Thyroid gland (tissue), 4 donors: ENCODE measurements around the gene ZNF70. TPM values are rescaled to one million over a fixed set of nuclear protein-coding genes. Genes with fewer than 3 reads are reported as not detected.

Experiments
- DNase-seq, 2 donors: peaks; one replicate each; pipeline ENCODE4 v3.0.0-alpha.2; 2019
- H3K27ac ChIP-seq, 3 donors: fragments of 200-600 bp; sonication (generic); 1 replicate in 2 of 3; 2 replicates in 1 of 3; pipeline ENCODE4 v1.5.1; 2016 to 2019; ENCODE audit warnings: mild to moderate bottlenecking in 1 of 3, moderate library complexity in 1 of 3
- H3K27me3 ChIP-seq: fragments of 200-600 bp; sonication (generic); one replicate; pipeline ENCODE4 v1.5.1; 2019
- H3K36me3 ChIP-seq, 2 donors: fragments of 200-600 bp; sonication (generic); one replicate each; pipeline ENCODE4 v1.5.1; 2016 to 2019
- H3K4me1 ChIP-seq, 2 donors: fragments of 200-600 bp; sonication (generic); one replicate each; pipeline ENCODE4 v1.5.1; 2017 to 2019
- H3K4me3 ChIP-seq, 3 donors: fragments of 200-600 bp; sonication (generic); replicated peaks in 1 of 3; 1 replicate in 2 of 3; 2 replicates in 1 of 3; pipeline ENCODE4 v1.5.1; 2016; ENCODE audit warnings: mild to moderate bottlenecking in 1 of 3
- H3K9me3 ChIP-seq: fragments of 200-600 bp; sonication (generic); one replicate; pipeline ENCODE4 v1.5.1; 2017
- POLR2A ChIP-seq, 2 donors: fragments of 450-650 bp; IDR thresholded peaks; one replicate each; pipeline ENCODE4 v1.6.1; 2017; ENCODE audit warnings: antibody characterized with exemption in 2 of 2, mild to moderate bottlenecking in 2 of 2, moderate library complexity in 1 of 2
- WGBS, 2 donors: methylation state at CpG; one replicate each; pipeline ENCODE4 v1.1.5; 2017; 5-methylcytosine and 5-hydroxymethylcytosine counted together
- intact Hi-C: fragments of 100-400 bp; cut with DNase I; formaldehyde crosslinking; loops from one replicate; pipeline ENCODE4 v1.15.1; 2023
- total RNA-seq, 4 donors: library from RNA; depleted of rRNA; stranded (reverse); fragments of >200 nt; gene quantifications; one replicate each; pipeline ENCODE4 v1.2.3, GENCODE V29; 2016
- TF ChIP-seq, protein P1 (sequence below), 6 experiments: fragments of 200-600 bp in 3 of 6; fragments of 450-650 bp in 3 of 6; sonication (generic) in 3 of 6; IDR thresholded peaks; one replicate each; pipeline ENCODE4 v1.5.1; 2016 to 2019; ENCODE audit warnings: antibody characterized with exemption in 6 of 6, mild to moderate bottlenecking in 2 of 6, inconsistent platforms in 1 of 6, moderate library complexity in 1 of 6

ZNF70 gene
- total RNA-seq, 4 donors from 2014 or later, result 5.0 to 10.7 (median 7.4) TPM

DNA sequence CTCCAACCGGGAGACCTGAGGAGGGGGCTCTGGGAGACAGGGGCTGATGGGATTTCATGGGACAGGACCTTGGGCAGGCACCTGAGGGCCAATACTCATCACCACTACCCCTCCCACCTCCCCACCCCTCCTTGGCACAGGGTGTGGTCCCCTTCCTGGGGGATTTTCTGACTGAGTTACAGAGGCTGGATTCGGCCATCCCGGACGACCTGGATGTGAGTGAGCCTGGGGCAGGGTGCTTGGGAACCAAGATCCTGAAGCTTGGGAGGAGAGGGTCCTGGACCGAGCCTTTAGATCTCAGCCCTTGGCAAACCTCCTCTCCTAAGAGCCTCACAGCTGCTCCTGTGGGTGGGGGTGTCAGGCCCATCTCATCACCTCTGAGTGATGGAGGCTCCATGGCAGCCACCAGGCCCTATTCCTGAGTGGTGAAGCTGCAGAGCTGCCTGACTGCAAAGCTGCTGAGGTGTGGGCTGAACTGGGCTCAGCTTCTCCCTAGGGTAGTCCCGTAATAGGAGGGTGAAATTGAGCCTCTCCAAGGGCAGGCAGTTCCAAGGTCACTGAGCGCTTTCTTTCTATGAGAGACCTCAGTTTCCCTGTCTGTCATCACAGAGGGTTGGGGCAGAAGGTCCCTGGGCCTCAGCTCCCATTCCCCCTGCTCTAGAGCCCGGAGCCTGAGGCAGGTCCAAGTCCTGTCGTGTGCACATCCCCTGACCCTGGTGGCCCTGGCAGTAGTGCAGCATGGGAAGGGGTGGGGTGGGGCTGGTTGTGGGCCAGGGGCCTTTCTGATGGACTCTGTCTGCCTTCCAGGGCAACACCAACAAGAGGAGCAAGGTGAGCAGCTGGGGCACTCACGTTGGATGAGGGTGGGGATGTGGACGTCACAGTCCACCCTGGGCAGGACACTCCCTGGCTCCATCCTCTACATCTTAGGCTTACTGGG lies 53.6 kb downstream of the ZNF70 start:
- no peak overlapping the region for H3K4me3 ChIP-seq
- DNase-seq, result no peak
- H3K9me3 ChIP-seq, result no peaks in the 10 kb centered on the region
- H3K27ac ChIP-seq, result no peak overlapping the region
- H3K27me3 ChIP-seq, result no peaks in the 10 kb centered on the region
- H3K4me1 ChIP-seq, result no peaks in the 10 kb centered on the region
- 91 to 93% methylated on average over 7 to 8 of the region's 11 CpGs for WGBS, 2 donors
- H3K36me3 ChIP-seq, result peaks cover 13 to 24% of the 10 kb centered on the region in 2 donors
- TF ChIP-seq POLR2A (IDR thresholded peaks at IDR 0.05), result no peak
- TF ChIP-seq, protein P1, sequence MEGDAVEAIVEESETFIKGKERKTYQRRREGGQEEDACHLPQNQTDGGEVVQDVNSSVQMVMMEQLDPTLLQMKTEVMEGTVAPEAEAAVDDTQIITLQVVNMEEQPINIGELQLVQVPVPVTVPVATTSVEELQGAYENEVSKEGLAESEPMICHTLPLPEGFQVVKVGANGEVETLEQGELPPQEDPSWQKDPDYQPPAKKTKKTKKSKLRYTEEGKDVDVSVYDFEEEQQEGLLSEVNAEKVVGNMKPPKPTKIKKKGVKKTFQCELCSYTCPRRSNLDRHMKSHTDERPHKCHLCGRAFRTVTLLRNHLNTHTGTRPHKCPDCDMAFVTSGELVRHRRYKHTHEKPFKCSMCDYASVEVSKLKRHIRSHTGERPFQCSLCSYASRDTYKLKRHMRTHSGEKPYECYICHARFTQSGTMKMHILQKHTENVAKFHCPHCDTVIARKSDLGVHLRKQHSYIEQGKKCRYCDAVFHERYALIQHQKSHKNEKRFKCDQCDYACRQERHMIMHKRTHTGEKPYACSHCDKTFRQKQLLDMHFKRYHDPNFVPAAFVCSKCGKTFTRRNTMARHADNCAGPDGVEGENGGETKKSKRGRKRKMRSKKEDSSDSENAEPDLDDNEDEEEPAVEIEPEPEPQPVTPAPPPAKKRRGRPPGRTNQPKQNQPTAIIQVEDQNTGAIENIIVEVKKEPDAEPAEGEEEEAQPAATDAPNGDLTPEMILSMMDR (IDR thresholded peaks at IDR 0.05), result no peak
- intact Hi-C loops, result no loop called here

DNA sequence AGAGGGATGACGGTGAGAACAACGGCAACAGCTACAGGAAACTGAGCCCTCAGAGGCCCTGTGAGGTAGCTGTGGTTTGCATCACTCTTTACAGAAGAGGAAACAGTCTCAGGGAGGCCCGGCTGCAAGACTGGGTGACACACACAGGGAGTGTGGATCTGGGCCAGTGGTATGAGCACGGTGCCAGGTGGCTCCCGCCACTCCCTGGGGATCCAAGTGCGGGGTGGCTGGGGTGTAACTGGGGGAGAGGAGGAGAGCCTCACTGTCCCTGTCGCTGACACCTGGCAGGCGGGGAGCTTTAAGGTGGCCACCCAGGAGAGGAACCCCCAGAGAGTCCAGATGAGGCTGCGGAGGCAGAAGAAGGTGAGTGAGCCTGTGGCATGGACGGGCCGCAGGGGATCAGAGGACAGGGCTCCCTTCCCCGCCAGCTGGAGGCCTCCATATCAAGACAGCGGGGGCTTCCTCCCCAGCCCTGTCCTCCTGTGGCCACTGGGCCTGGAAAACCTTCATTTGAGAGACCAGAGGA lies 54.5 kb downstream of the ZNF70 start:
- Histone ChIP-seq H3K4me1 (no peaks in the 10 kb centered on the region), H3K9me3 (no peaks in the 10 kb centered on the region), H3K27me3 (no peaks in the 10 kb centered on the region), H3K36me3 (peaks cover 13 to 24% of the 10 kb centered on the region in 2 donors), H3K4me3 (no peak overlapping the region), H3K27ac (no peak overlapping the region)
- peak in 1 of 2 donors; percentile 13 for DNase-seq
- intact Hi-C loops, result no loop called here
- 87 to 91% methylated on average over 10 to 13 of the region's 13 CpGs for WGBS, 2 donors
- TF ChIP-seq, protein P1 (IDR thresholded peaks at IDR 0.05), result no peak
- no peak for TF ChIP-seq POLR2A (IDR thresholded peaks at IDR 0.05)

DNA sequence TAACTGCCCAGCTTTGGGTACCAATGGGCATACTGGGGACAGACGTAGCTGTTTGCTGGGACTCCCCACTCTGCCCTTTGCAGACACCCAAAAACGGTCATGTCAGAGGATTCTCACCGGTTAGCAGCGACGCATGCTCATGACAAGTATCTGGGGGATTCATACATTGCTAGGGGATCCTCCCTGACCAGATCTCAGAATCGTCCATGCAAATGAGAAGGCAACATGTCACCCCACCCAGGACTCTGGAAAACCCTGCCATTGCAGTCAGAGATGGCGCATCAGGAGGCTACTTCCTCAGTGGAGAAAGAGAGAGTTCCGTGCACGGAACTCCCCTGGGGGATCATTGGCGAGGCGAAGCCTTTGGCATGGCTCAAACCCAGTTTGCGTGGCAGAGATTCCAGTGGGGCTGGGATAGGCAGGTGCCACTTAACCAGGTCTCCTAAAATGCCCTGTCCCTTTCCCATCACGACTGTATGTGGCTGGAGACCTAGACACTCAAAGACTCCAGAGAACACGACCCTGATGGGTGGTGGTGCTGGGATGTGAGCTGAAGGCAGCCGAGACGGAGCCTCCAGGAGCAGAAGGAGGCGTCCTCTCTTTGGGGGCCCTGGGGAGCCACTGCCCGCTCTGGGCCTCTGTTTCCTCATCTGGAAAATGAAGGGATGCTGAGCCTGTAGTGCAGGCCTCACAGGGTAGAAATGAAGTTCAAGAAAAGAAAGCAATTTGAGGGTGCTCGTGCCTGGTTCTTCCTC lies 55.2 kb downstream of the ZNF70 start:
- no peaks in the 10 kb centered on the region for H3K9me3 ChIP-seq
- WGBS, 2 donors, result 90 to 93% methylated on average over 15 to 18 of the region's 19 CpGs
- H3K36me3 ChIP-seq, result peaks cover 13 to 23% of the 10 kb centered on the region in 2 donors
- H3K27ac ChIP-seq, result no peak overlapping the region
- no peak for DNase-seq
- intact Hi-C loops, result no loop called here
- no peaks in the 10 kb centered on the region for H3K27me3 ChIP-seq
- TF ChIP-seq POLR2A (IDR thresholded peaks at IDR 0.05), result no peak
- TF ChIP-seq, protein P1 (IDR thresholded peaks at IDR 0.05), result no peak
- no peak overlapping the region for H3K4me3 ChIP-seq
- H3K4me1 ChIP-seq, result no peaks in the 10 kb centered on the region

DNA sequence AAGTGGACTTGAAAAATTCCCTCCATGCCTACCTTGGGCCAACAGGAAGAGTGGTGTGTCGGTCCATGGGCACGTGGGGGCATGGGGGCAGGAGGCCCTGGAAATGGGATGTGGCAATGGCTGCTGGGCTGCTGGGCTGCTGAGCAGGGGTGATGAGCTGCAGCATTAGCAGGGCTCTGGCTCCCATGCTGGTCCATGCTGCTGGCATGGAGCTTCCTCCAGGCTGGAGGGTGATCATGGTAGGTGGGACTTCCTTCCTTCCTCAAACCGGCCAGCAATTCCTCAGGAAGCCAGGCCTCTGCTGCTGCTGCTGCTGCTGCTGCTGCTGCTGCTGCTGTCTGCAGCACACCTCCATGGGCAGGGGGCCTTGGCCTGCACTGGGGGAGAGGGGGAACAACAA lies 55.8 kb downstream of the ZNF70 start:
- 68 to 75% methylated on average over 2 of the region's 3 CpGs for WGBS, 2 donors
- no peaks in the 10 kb centered on the region for H3K27me3 ChIP-seq
- TF ChIP-seq POLR2A (IDR thresholded peaks at IDR 0.05), result no peak
- TF ChIP-seq, protein P1 (IDR thresholded peaks at IDR 0.05), result no peak
- no peaks in the 10 kb centered on the region for H3K4me1 ChIP-seq
- no peak for DNase-seq
- H3K9me3 ChIP-seq, result no peaks in the 10 kb centered on the region
- H3K27ac ChIP-seq, result no peak overlapping the region
- peaks cover 13 to 17% of the 10 kb centered on the region in 2 donors for H3K36me3 ChIP-seq
- no peak overlapping the region for H3K4me3 ChIP-seq
- intact Hi-C loops, result no loop called here
